ENCODE measurements around the gene METTL25B. TPM values are rescaled to one million over a fixed set of nuclear protein-coding genes. Genes with fewer than 3 reads are reported as not detected.
"Not testable (repeated sequence)": the region's sequence is repeated elsewhere in the genome, so short reads cannot be mapped to it uniquely, and the experiment has no call there.

METTL25B gene
- total RNA-seq, 1 experiment from 2014 or later, result 11.9 TPM

GRCh38 chr1:156747742-156748669, 19.7 kb downstream of the METTL25B start:
- peak; percentile 71 for DNase-seq (ENCODE audit: low read depth)

- DNase-seq (ENCODE audit: low read depth), result peak; percentile 82
Measured at GRCh38 chr1:156748670-156749418, 20.6 kb downstream of the METTL25B start.

- peak; percentile 30 for DNase-seq (ENCODE audit: low read depth)
Measured at GRCh38 chr1:156749419-156750118, 21.3 kb downstream of the METTL25B start.

GRCh38 chr1:156750191-156750672, 22.0 kb downstream of the METTL25B start:
- DNase-seq (ENCODE audit: low read depth), result peak; percentile 67

GRCh38 chr1:156750711-156751450, 22.6 kb downstream of the METTL25B start:
- peak; percentile 51 for DNase-seq (ENCODE audit: low read depth)

- no peak for DNase-seq (ENCODE audit: low read depth)
Measured at GRCh38 chr1:156751451-156751756, 23.1 kb downstream of the METTL25B start, which contains the start of gene HDGF. TSS of gene HDGF (minus strand) at chr1:156751675. CDS start at chr1:156751429, 246 bp downstream.

GRCh38 chr1:156751757-156752481, 23.6 kb downstream of the METTL25B start:
- DNase-seq (ENCODE audit: low read depth), result peak; percentile 99

GRCh38 chr1:156752843-156753482, 24.7 kb downstream of the METTL25B start:
- DNase-seq (ENCODE audit: low read depth), result no peak

- DNase-seq (ENCODE audit: low read depth), result no peak
Measured at GRCh38 chr1:156754219-156754618, 25.9 kb downstream of the METTL25B start.

GRCh38 chr1:156755527-156755950, 27.3 kb downstream of the METTL25B start:
- no peak for DNase-seq (ENCODE audit: low read depth)

- no peak for DNase-seq (ENCODE audit: low read depth)
Measured at GRCh38 chr1:156756355-156756754, 28.1 kb downstream of the METTL25B start.

- not testable (repeated sequence) for DNase-seq (ENCODE audit: low read depth)
Measured at GRCh38 chr1:156757572-156758253, 29.4 kb downstream of the METTL25B start.

- no peak for DNase-seq (ENCODE audit: low read depth)
Measured at GRCh38 chr1:156760092-156760795, 32.0 kb downstream of the METTL25B start.

- DNase-seq (ENCODE audit: low read depth), result no peak
Measured at GRCh38 chr1:156760796-156761104, 32.5 kb downstream of the METTL25B start.

- DNase-seq (ENCODE audit: low read depth), result not testable (repeated sequence)
Measured at GRCh38 chr1:156765136-156765535, 36.9 kb downstream of the METTL25B start.

- no peak for DNase-seq (ENCODE audit: low read depth)
Measured at GRCh38 chr1:156765666-156766065, 37.4 kb downstream of the METTL25B start.

- no peak for DNase-seq (ENCODE audit: low read depth)
Measured at GRCh38 chr1:156766298-156767100, 38.2 kb downstream of the METTL25B start.

All from Daoy (cell line).